GM19238 (cell line): ENCODE results near the gene HP1BP3.
A peak's percentile ranks its signal among the peaks of the same experiment; 100 is the strongest.

ENCODE experiments used
- DNase-seq: peaks from one replicate; pipeline ENCODE4 v3.0.0; 2011; ENCODE audit warnings: low spot score; ENCODE audit not compliant: insufficient read length

HP1BP3 gene

DNA sequence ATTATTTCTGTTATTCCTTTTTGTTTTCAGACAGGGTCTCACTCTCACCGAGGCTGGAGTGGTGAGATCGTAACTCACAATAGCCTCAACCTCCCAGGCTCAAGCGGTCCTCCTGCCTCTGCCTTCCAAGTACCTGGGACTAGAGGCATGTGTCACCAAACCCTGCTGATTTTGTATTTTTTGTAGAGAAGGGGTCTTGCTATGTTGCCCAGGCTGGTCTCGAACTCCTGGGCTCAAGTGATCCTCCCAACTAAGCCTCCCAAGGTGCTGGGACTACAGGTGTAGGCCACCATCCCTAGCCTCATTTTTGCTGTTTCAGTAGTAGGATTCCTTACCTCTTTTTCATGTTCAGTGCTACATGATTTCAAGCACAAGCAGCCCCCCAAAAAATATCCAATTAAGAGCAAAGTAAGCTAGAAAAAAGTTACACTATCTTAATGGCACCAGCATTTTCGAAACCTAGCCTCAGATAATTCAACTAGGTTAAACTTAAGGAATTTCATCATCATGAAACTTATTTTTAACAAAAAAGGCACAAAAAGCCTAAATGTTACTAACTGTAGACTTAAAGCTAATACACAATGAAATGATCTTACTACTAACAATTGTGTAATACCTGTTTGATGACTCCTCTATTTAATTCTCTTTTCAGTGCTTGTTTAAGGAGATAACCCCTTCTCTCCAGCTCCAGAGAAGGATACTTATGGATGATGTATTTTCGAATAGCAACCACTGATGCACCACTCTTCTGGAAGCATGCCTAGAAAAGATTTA lies 16.6 kb downstream of the HP1BP3 start:
- no peak for DNase-seq

GRCh38 chr1:20767271-20767670 lies 19.8 kb downstream of the HP1BP3 start:
- no peak for DNase-seq

- no peak for DNase-seq
Measured at GRCh38 chr1:20763417-20763816, 23.7 kb downstream of the HP1BP3 start.

- DNase-seq, result no peak
Measured at GRCh38 chr1:20760322-20760721, 26.8 kb downstream of the HP1BP3 start.

DNA sequence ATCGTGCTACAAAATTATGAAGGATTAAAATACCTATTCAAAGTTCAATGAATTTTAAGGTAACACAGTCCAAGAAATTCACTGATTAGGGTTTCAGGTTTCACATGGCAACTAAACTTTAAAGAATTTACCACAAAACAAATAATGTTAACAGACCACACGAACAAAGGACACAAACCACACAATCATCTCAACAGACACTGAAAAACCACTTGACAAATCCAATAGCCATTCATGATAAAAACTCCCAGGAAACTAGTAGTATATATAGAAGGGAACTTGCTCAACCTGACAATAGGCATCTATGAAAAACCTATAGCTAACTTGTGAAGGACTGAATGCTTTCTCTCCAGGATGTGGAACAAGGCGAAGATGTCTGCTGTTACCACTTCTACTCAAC lies 33.5 kb downstream of the HP1BP3 start:
- no peak for DNase-seq

DNA sequence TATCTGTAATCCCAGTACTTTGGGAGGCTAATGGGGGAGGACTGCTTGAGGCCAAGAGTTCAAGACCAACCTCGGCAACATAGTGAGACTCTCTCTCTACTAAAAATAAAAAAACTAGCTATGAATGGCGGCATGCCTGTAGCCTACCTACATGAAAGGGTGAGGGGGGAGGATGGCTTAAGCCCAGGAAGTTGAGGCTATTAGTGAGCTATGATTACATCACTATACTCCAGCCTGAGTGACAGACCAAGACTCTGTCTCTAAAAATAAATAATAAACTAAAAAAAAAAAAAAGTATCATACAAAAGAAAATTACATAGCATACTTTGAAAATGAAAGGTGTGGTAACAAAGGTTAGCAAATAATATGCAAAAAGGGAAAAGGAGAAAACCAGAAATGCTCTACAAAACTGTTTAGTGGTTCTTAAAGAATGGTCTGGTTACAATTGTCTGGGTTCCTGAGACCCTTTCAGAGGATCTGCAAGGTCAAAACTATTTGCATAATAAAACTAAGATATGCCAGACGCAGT lies 35.6 kb downstream of the HP1BP3 start:
- DNase-seq, result no peak

DNA sequence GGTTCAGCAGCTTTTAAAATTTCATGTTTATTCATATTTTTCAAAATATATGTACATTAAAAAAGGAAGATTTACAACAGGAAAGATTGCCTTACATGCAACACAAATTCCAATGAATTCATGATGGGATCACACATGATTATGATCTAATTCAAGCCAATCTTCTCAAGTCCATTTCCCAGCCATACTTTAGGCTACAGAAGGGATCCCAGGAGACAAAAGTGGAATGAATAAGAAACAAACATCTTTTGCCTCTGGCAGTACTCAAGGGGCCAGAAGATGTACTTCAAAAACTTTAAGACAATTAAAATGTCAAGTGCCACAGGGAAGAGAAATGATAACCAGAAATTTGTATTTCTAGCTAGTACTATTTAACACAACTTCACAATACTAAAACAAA lies 44.4 kb downstream of the HP1BP3 start:
- no peak for DNase-seq

DNA sequence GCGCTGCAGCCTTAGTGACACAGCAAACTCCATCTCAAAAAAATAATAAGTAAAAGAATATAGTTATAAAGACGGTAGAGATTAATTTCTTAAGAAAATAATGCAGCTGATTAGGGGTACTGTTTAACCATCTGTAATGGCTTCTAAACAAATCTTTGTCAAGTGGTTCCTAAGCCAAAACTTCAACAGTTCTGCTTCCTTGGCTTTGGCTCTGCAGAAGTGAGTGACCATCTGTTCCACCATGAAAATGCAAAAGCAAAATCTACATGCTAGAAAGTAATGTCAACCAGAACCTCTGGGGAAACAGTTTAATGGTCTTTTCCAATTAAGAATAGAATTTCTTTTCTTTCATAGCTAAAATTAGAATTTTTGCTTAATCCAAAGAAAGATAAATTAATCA lies 46.3 kb downstream of the HP1BP3 start:
- DNase-seq, result no peak

DNA sequence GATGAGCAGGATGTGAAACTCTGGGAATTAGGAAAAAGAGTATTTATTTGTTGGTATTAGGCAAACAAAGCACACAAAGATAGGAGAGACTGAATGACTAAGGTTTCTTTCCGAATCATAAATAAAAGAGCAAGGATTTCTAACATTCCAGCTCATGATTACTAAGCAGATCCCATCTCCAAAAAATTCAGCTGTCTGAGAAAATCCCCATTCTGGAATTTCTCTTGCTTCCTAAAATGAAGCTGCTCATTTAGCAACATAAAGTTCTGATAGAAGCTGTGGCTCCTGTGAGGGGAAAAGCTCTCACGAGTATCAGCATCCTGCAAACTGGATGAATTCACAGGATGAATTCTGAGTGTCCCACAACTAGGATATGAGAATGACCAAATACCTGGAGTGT lies 47.9 kb downstream of the HP1BP3 start:
- DNase-seq, result no peak

DNA sequence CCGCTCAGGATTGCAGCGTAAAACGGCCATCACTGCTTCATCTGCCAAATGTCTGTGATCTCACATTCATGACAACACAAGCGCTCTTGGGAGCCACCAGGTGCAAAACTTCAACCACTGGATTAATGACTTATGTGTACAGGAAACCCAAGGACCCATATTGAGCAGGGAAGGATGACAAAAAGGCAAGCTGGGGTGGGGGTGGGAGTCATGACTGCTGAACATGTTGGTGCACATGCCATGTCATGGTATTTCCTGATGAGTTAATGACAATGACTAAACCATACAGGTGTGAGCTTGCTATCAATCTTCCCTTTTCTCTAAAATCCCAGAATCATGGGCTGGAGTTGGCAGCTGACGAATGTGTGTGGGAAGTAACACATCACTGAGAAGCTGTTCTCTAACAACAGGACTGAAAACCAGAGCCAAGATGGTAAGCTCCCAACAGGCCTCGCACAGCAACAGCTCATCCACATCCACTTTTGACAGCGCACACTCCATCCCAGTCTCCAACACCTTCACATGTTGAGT lies 51.5 kb downstream of the HP1BP3 start:
- no peak for DNase-seq

DNA sequence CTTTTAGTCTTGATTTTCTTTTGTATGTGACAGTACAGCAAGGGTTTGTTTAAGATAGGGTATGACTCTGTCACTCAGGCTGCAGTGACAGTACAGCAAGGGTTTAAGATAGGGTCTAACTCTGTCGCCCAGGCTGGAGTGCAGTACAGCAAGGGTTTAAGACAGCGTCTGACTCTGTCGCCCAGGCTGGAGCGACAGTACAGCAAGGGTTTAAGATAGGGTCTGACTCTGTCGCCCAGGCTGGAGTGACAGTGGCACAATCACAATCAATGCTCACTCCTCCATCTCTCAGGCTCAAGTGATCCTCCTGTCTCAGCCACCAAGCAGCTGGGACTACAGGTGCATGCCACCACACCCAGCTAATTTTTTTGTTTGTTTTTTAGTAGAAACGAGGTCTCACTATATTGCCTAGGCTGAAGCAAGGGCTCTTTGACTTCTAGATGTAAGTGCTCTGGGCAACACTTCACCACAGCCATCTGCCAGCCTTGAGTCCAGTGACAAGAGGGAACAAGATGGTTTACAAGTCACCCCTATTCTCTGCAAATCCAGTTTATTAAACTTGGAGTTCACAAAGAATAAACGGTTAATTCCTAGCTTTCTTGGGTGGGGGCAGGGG lies 53.6 kb downstream of the HP1BP3 start:
- no peak for DNase-seq

DNA sequence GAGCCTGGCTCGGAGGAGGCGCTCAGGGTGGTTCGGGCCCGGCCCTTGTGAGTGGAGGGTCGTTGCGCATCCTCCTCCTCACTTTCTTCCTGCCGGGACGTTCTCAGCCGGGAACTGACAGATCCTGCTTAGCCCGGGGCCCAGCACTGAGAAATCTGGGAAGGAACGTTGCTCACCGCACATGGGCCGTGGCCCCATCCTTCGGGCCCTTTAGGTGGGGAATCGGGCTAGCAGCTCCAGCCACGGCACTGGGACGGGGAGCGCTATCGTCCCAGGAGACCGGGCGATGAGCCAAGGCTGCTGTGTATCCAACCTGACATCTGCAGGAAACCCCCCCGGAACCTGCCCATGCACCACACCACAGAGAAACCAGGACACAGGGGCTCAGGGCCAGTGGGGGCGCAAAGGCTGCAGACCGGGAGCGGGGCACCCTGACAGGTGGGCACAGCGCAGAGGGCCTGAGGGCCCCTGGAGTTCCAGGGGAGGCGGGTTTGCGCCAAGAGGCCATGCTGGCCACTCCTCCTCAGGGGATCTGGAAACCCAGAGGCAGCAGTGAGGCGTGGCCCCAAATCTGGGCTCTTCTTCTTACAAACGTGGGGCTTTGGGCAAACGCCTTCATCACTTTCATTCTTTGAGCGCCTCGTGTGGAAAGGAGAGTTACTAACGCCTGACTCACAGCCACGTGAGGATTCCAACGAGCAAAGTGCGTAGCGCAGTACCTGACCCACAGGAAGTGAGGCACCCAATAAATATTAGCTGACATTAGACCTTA lies 54.3 kb downstream of the HP1BP3 start, which contains the start of gene SH2D5:
SH2D5 (minus strand) TSS at position 116 of the 772 bp plus-strand sequence. CDS start 4,659 bp downstream, outside the sequence.
- peak; percentile 71 for DNase-seq

GRCh38 chr1:20732071-20732587 lies 55.0 kb downstream of the HP1BP3 start:
- peak; percentile 75 for DNase-seq

DNA sequence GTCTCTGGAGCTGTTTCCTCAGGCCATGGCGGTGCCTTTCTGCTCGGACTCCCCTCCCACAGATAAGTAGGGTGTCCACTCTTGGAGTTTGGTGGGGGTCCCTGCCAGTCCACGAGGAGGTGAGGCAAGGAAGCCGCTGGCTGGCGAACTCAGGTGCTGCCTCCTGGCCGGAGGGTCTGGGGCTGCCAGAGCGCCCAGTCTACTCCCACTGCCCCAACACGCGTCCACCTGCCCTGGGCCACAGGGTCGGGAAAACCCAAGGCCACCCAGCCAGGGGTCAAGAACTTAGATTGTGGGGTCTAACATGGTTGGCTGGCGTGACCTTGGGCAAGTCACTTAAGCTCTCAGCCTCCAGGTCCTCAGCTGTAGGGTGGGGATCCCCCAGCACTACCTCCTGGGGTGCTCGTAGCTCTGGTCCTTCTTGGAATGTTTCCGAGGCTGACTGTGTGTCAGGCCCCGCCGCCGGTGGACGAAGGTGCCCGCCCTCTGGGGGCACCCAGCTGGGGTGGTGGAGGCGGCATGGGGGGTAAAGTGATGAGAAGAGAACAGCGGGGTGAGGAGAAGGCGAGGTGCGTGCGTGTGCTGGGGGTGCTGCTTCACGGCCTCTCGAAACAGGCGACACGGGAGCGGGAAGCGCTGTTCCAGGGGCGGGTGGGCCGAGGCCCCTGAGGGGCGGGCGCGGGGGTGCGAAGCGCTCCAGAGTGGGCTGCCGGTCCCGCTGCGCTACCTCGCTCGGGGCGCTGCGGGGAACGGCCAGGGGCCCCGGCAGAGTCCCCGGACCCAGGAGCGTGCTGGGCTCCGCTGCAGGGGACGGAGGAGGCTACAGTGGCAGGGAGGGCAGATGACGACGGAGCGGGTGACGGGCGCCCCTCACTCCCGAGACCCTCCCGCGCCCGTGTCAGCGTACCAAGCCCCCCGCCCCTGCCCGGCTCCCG lies 55.8 kb downstream of the HP1BP3 start:
- DNase-seq, result no peak

GRCh38 chr1:20730690-20731056 lies 56.4 kb downstream of the HP1BP3 start:
- DNase-seq, result no peak

DNA sequence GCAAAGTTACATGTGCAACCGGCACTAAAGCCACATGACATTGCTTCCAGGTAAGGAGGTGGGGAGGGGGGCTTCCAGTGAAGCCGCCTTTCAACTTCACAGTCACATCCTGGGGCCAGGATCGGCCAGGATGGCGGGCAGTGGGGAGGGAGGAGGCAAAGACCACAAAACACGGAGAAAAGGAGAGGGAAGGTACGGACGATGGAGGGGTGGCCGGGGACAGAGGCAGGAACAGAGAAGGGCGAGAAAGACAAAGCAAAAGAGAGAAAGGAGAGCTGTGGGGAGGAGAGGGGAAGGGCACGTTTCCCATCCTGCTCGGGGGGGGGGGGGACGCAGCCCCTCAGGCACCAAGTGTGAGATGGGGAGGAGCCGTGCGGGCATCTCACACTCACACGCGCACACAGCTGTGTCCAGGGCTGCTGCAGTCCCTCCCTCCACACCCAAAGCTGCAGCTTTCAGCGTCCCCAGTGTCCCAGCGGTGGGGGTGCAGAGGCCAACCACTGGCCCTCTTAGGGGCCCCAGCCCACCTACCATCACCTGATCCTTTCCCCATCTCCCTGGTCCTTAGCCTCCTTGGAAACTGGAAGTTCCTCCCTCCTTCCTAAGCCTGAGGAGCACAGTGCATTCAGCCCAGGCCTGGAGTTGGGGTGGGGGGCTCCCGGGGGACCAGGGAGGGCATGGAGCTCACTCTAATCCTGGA lies 57.0 kb downstream of the HP1BP3 start:
- DNase-seq, result no peak

DNA sequence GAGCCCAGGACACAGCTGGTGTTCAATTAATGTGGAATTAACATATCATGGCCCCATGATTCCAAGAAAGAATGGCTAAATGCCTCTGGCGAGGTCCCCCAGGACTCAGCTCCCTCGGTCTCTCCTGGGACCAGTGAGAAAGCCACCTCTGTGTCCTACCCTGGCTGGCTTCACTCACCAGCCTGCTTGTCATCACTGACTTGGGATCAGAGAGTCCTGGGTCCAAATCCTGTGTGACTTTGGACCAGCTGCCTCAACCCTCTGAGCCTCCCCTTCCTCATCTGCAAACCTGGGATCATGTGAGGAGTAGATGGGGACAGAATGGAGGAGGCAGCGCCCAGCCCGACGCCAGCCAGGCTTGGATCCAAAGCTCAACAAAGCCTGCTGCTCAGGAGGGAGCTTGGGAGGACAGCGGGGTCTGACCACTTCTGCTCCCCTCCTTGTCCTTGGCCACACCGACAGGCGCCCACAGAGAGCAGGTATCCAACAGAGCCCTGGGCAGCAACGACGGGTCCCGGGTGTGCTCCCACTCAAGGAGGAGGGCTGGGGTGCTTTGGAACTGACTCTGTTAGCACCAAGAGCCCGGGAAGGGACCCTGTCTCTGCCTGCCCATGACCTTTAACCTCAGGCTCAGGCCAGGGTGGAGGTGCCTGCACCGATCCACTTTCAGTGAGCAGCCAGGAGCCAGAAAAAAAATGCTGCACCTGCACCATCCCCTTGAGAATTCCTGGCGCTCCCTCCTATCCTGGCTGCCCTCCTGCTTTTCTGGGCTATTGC lies 57.8 kb downstream of the HP1BP3 start:
- DNase-seq, result no peak

GRCh38 chr1:20728371-20729154 lies 58.5 kb downstream of the HP1BP3 start:
- DNase-seq, result no peak
